ENCODE data around the gene NR2F1. TPM values are rescaled to one million over a fixed set of nuclear protein-coding genes. Genes with fewer than 3 reads are reported as not detected.
A peak's percentile ranks its signal among the peaks of the same experiment; 100 is the strongest.

The NR2F1 gene
- total RNA-seq, 1 experiment from 2014 or later: 51.2 TPM

GRCh38 chr5:93591323-93591945 is 8.4 kb downstream of the NR2F1 start:
- DNase-seq (ENCODE audit: low read depth, low spot score) (no peak), ATAC-seq (no peak)
- H3K4me1 ChIP-seq (ENCODE audit: control insufficient read depth in 1 of 2, insufficient read depth in 2 of 2, low read length in 2 of 2): peaks cover 3 to 19% of the 10 kb centered on the region in 2 experiments; a peak in 3 of 4 replicates
- no peaks in the 10 kb centered on the region for H4K20me1 ChIP-seq (ENCODE audit: insufficient read depth)
- no peak for TF ChIP-seq EGR1 (IDR thresholded peaks at IDR 0.05; ENCODE audit: low read depth)
- no peak for TF ChIP-seq EZH2 (IDR thresholded peaks at IDR 0.05)
- TF ChIP-seq EZH2phosphoT487 (IDR thresholded peaks at IDR 0.05; ENCODE audit: borderline replicate concordance): no peak
- no peak for TF ChIP-seq ZNF274 (IDR thresholded peaks at IDR 0.05; ENCODE audit: low read depth, low read length)
- no peak for TF ChIP-seq CEBPB (IDR thresholded peaks at IDR 0.05; ENCODE audit: low read depth)
- intact Hi-C loops (cut with micrococcal nuclease): no loop called here
- no peak overlapping the region for H3K4me3 ChIP-seq (replicated peaks in 1 of 2; ENCODE audit: low read depth in 1 of 2, low read length in 2 of 2)
- no peaks in the 10 kb centered on the region for H3K27me3 ChIP-seq (ENCODE audit: insufficient read depth, low read length)
- no peak overlapping the region for H3K4me2 ChIP-seq (ENCODE audit: low read length)
- peak overlapping the region; percentile 21; the same call in 1 of the 2 replicates for H3K27ac ChIP-seq (ENCODE audit: low read depth, low read length)
- no peaks in the 10 kb centered on the region for H3K9me2 ChIP-seq (ENCODE audit: insufficient read depth)
- no TSS peak for BruUV-seq (replicated peaks)
- H3K9ac ChIP-seq (ENCODE audit: low read length): no peak overlapping the region
- ChIA-PET POLR2A (interaction anchor here (1.5 to 2.1 kb wide), 2 partner anchors 9 to 210 kb away, joined by 6 to 11 read pairs; partner anchors contain the start of gene NR2F1), RAD21 (ENCODE audit: low non-redundant PET in 1 of 2, low total read pairs in 2 of 2, uncharacterized antibody in 2 of 2, unreplicated experiment in 2 of 2) (no interaction called here), CTCF (no interaction called here)
- H2AFZ ChIP-seq (ENCODE audit: low read depth, low read length, poor library complexity, severe bottlenecking): no peak overlapping the region
- H3K9me3 ChIP-seq (ENCODE audit: control insufficient read depth in 1 of 2, insufficient read depth in 1 of 2, low read depth in 1 of 2, low read length in 2 of 2): no peaks in the 10 kb centered on the region
- peaks cover 15% of the 10 kb centered on the region; the same call in 1 of the 2 replicates for H3K79me2 ChIP-seq (ENCODE audit: insufficient read depth, low read length)
- peaks cover 0 to 56% of the 10 kb centered on the region in 2 experiments; a peak in 2 of 4 replicates for H3K36me3 ChIP-seq (ENCODE audit: control insufficient read depth in 1 of 2, insufficient read depth in 2 of 2, low read length in 2 of 2)

GRCh38 chr5:93592883-93593282 is 9.9 kb downstream of the NR2F1 start:
- Histone ChIP-seq H3K36me3 (ENCODE audit: control insufficient read depth in 1 of 2, insufficient read depth in 2 of 2, low read length in 2 of 2) (peaks cover 0 to 47% of the 10 kb centered on the region in 2 experiments; a peak in 2 of 4 replicates), H3K9me2 (ENCODE audit: insufficient read depth) (no peaks in the 10 kb centered on the region), H3K4me1 (ENCODE audit: control insufficient read depth in 1 of 2, insufficient read depth in 2 of 2, low read length in 2 of 2) (peaks cover 17 to 21% of the 10 kb centered on the region in 2 experiments), H3K4me2 (ENCODE audit: low read length) (no peak overlapping the region), H2AFZ (ENCODE audit: low read depth, low read length, poor library complexity, severe bottlenecking) (no peak overlapping the region), H3K9me3 (ENCODE audit: control insufficient read depth in 1 of 2, insufficient read depth in 1 of 2, low read depth in 1 of 2, low read length in 2 of 2) (no peaks in the 10 kb centered on the region), H4K20me1 (ENCODE audit: insufficient read depth) (no peaks in the 10 kb centered on the region), H3K27ac (ENCODE audit: low read depth, low read length) (peak overlapping the region; percentile 25), H3K9ac (ENCODE audit: low read length) (no peak overlapping the region), H3K27me3 (ENCODE audit: insufficient read depth, low read length) (no peaks in the 10 kb centered on the region), H3K79me2 (ENCODE audit: insufficient read depth, low read length) (peaks cover 6% of the 10 kb centered on the region; the same call in 1 of the 2 replicates), H3K4me3 (replicated peaks in 1 of 2; ENCODE audit: low read depth in 1 of 2, low read length in 2 of 2) (no peak overlapping the region)
- ChIA-PET CTCF (no interaction called here), POLR2A (interaction anchor here (2.1 kb wide), 1 partner anchor 10 kb away, joined by 11 read pairs; the partner anchor contains the start of gene NR2F1), RAD21 (ENCODE audit: low non-redundant PET in 1 of 2, low total read pairs in 2 of 2, uncharacterized antibody in 2 of 2, unreplicated experiment in 2 of 2) (no interaction called here)
- ATAC-seq (no peak), DNase-seq (ENCODE audit: low read depth, low spot score) (no peak)
- intact Hi-C loops (cut with micrococcal nuclease): no loop called here
- no TSS peak for BruUV-seq (replicated peaks)
- TF ChIP-seq EGR1 (IDR thresholded peaks at IDR 0.05; ENCODE audit: low read depth): no peak
- TF ChIP-seq YY1 (IDR thresholded peaks at IDR 0.05; ENCODE audit: extremely low read depth, insufficient replicate concordance, low read depth, low read length): no peak
- no peak for TF ChIP-seq MAX (IDR thresholded peaks at IDR 0.05)
- TF ChIP-seq JUND (IDR thresholded peaks at IDR 0.05): no peak
- no peak for TF ChIP-seq CEBPB (IDR thresholded peaks at IDR 0.05; ENCODE audit: low read depth)
- no peak for TF ChIP-seq SP1 (IDR thresholded peaks at IDR 0.05; ENCODE audit: low read depth)
- no peak for TF ChIP-seq SRF (IDR thresholded peaks at IDR 0.05; ENCODE audit: low read depth)
- TF ChIP-seq TCF7L2 (IDR thresholded peaks at IDR 0.05; ENCODE audit: borderline replicate concordance, extremely low read depth, insufficient read depth, insufficient read length): no peak
- TF ChIP-seq POLR2A (IDR thresholded peaks at IDR 0.05; ENCODE audit: borderline replicate concordance, extremely low read depth, insufficient read depth, insufficient read length): no peak
- no peak for TF ChIP-seq REST (IDR thresholded peaks at IDR 0.05; ENCODE audit: low read depth)
- no peak for TF ChIP-seq CTCF (IDR thresholded peaks at IDR 0.05 in 2 of 3, conservative IDR thresholded peaks at IDR 0.05 in 1 of 3; ENCODE audit: borderline replicate concordance in 1 of 3, insufficient read depth in 1 of 3, low read depth in 2 of 3, low read length in 2 of 3)
- TF ChIP-seq CBX3 (IDR thresholded peaks at IDR 0.05; ENCODE audit: low read depth): no peak

Measured in HCT116 (cell line).